Type B pancreatic cell (in vitro differentiated cells): ENCODE results near the gene UTS2R. TPM values are rescaled to one million over a fixed set of nuclear protein-coding genes. Genes with fewer than 3 reads are reported as not detected.

Source experiments
- DNase-seq: peaks from one replicate; pipeline ENCODE4 v3.0.0; 2021; ENCODE audit warnings: mixed read lengths; ENCODE audit not compliant: unreplicated experiment; ENCODE audit errors: extremely low spot score
- H3K27ac Mint-ChIP-seq: 2 replicates; pipeline ENCODE4 v1.8.0; 2021; ENCODE audit warnings: mild to moderate bottlenecking, mixed read lengths
- H3K27me3 Mint-ChIP-seq: 2 replicates; pipeline ENCODE4 v1.8.0; 2021; ENCODE audit warnings: mixed read lengths
- H3K36me3 Mint-ChIP-seq: 2 replicates; pipeline ENCODE4 v1.8.0; 2021; ENCODE audit warnings: mixed read lengths
- H3K4me1 Mint-ChIP-seq: one replicate; pipeline ENCODE4 v1.8.0; 2021; ENCODE audit warnings: mixed read lengths; ENCODE audit not compliant: unreplicated experiment
- H3K4me3 Mint-ChIP-seq: 2 replicates; pipeline ENCODE4 v1.8.0; 2021; ENCODE audit warnings: mild to moderate bottlenecking, mixed read lengths
- H3K9me3 Mint-ChIP-seq: 2 replicates; pipeline ENCODE4 v1.8.0; 2021; ENCODE audit warnings: mixed read lengths
- total RNA-seq: library from RNA; stranded (reverse); gene quantifications from 2 replicates; pipeline ENCODE4 v1.2.1, GENCODE V29; 2021; ENCODE audit warnings: low replicate concordance
- TF ChIP-seq, protein P1 (sequence below): fragments of 200-600 bp; sonication (generic); conservative IDR thresholded peaks from 2 replicates; pipeline ENCODE4 v1.5.0; 2021; ENCODE audit warnings: antibody characterized with exemption, mild to moderate bottlenecking

Gene UTS2R
- total RNA-seq, 1 donor from 2014 or later: 0.97 TPM

DNA sequence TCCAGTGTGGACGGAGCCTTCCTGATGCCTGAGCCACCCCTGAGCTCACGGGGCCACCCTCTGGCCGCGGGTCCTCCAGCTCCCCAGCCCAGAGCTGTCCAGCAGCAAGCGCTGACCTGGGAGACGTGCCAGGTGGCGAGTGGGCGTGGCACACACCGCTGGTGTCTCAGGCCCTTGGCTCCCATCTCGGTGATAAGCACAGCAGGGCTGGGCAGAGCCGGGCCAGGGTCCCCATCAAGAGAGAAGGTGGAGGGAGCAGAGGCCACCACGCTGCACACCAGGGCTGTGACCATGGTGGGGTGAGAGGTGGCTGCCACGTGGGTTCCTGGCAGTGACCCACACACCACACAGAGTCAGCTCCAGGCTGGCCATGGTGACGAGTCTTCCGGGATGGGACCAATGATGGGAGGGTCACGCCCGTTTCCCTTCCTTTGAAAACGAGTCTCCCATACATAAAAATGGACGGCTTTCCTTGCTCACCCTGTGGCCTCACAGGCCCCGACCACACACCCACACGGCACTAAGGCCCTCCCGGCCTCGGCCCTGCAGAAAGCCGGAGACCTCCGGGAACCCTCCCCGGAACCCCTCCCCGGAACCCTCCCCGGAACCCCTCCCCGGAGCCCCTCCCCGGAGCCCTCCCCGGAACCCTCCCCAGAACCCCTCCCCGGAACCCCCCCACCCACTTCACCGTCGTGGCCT lies 16.8 kb downstream of the UTS2R start:
- Mint-ChIP-seq H3K27ac (no peak overlapping the region), H3K27me3 (peaks cover 3% of the 10 kb centered on the region), H3K4me3 (no peak overlapping the region), H3K4me1 (peaks cover 6% of the 10 kb centered on the region), H3K36me3 (peaks cover 4% of the 10 kb centered on the region), H3K9me3 (no peaks in the 10 kb centered on the region)
- TF ChIP-seq, protein P1, sequence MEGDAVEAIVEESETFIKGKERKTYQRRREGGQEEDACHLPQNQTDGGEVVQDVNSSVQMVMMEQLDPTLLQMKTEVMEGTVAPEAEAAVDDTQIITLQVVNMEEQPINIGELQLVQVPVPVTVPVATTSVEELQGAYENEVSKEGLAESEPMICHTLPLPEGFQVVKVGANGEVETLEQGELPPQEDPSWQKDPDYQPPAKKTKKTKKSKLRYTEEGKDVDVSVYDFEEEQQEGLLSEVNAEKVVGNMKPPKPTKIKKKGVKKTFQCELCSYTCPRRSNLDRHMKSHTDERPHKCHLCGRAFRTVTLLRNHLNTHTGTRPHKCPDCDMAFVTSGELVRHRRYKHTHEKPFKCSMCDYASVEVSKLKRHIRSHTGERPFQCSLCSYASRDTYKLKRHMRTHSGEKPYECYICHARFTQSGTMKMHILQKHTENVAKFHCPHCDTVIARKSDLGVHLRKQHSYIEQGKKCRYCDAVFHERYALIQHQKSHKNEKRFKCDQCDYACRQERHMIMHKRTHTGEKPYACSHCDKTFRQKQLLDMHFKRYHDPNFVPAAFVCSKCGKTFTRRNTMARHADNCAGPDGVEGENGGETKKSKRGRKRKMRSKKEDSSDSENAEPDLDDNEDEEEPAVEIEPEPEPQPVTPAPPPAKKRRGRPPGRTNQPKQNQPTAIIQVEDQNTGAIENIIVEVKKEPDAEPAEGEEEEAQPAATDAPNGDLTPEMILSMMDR: no peak
- no peak for DNase-seq

DNA sequence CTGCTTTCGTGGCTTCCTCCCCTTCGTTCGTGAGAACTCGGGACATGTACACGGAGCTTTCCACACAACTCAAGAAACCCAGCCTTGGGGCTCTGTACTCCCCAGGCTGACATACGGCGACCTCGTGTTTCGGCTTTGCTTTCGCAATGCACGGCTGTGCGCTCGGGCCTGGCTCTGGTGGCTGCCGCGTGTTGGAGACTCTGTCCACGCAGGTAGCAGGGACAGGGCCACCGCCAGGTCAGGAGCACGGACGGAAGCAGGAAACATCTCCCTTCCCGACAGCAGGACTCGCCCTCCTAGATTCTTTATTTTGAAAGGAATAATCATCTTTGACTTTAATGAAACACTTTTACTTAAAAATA lies 17.3 kb downstream of the UTS2R start:
- Mint-ChIP-seq H3K4me3 (no peak overlapping the region), H3K27me3 (peaks cover 3% of the 10 kb centered on the region), H3K9me3 (no peaks in the 10 kb centered on the region), H3K27ac (no peak overlapping the region), H3K4me1 (peaks cover 6% of the 10 kb centered on the region), H3K36me3 (peaks cover 4% of the 10 kb centered on the region)
- DNase-seq: no peak
- TF ChIP-seq, protein P1: no peak

DNA sequence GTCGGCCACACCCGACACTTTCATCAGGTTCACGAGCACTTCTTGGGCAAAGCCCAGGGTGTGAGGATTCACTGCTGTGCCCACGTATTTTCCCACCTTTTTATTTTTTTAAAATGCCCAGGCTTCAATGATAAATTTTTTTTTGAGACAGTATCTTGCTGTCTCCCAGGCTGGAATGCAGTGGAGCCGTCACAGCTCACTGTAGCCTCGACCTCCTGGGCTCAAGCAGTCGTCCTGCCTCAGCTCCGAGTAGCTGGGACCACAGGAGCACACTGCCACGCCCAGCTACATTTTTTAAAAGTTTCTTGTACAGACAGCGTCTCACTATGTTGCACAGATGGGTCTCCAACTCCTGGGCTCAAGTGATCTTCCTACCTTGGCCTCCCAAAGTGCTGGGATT lies 17.8 kb downstream of the UTS2R start:
- Mint-ChIP-seq H3K27ac (no peak overlapping the region), H3K4me3 (no peak overlapping the region), H3K4me1 (peaks cover 6% of the 10 kb centered on the region), H3K36me3 (peaks cover 4% of the 10 kb centered on the region), H3K9me3 (no peaks in the 10 kb centered on the region), H3K27me3 (peaks cover 3% of the 10 kb centered on the region)
- DNase-seq: no peak
- TF ChIP-seq, protein P1: no peak

DNA sequence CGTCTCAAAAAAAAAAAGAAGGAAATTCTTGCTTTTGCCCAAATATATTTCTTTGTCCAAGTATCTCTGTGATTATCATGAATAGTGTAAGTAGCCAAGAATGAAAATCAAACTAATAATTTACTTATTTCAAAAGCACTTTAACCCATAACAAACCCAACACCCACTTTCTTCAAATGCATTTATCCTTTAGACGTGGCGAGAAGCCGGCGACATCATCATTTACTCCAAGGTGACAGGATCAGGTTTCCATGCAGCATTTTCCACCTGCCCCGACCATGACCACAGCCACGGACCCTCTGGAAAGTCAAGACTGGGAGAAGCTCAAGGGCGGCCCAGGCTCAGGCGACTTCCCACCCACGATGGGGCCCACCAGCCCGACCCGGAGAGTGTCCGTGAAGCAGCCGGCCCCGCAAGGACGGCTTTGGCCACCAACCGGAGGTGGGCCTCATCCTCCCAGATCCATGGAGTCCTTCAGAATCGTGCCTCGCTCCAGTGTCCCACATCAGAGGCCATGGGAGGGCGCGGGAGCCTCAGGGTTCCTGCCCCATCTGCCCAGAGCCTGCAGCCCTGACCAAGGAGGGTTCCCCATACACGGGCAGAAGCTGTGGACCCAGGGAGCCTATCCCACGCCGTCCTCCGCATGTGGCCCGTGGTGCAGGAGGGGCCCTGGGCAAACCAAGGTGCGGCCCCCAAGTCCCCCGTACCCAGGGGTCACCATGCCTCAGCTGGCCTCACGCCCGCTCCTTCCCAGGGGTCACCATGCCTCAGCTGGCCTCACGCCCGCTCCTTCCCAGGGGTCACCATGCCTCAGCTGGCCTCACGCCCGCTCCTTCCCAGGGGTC lies 18.7 kb downstream of the UTS2R start:
- Mint-ChIP-seq H3K27ac (no peak overlapping the region), H3K4me3 (no peak overlapping the region), H3K9me3 (no peaks in the 10 kb centered on the region), H3K36me3 (peaks cover 4% of the 10 kb centered on the region), H3K4me1 (peaks cover 6% of the 10 kb centered on the region), H3K27me3 (peaks cover 3% of the 10 kb centered on the region)
- no peak for DNase-seq
- TF ChIP-seq, protein P1: no peak

DNA sequence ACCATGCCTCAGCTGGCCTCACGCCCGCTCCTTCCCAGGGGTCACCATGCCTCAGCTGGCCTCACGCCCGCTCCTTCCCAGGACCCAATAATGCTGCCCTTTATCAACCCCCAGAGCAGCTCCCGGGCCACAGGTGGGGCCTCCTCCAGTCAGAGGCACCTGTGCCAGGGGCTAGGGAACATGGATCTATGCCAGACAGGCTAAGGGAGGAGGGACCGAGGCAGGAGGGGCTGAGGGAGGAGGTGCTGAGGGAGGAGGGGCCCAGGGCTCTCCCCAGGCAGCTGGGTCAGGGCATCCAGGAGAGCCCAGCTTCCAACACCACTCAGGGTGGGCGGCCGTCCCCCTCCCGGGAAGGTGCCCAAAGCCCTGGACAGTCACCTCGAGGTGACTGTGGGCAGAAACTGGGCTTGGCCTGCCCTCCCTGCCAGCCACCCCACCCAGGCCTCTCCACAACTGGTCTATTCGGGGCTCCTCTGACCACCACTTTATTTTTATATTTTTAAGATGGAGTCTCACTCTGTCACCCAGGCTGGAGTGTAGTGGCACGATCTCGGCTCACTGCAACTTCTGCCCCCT lies 19.4 kb downstream of the UTS2R start:
- peaks cover 6% of the 10 kb centered on the region for H3K4me1 Mint-ChIP-seq
- no peaks in the 10 kb centered on the region for H3K9me3 Mint-ChIP-seq
- peaks cover 7% of the 10 kb centered on the region for H3K36me3 Mint-ChIP-seq

More for the DNA sequence above, 19.4 kb downstream of the UTS2R start:
- no peak for DNase-seq
- Mint-ChIP-seq H3K27me3 (peaks cover 3% of the 10 kb centered on the region), H3K4me3 (no peak overlapping the region), H3K27ac (no peak overlapping the region)
- TF ChIP-seq, protein P1: no peak
